ENCODE results near the gene ANKS1A.
"Not testable (repeated sequence)": the region's sequence is repeated elsewhere in the genome, so short reads cannot be mapped to it uniquely, and the experiment has no call there.

Gene ANKS1A

GRCh38 chr6:34985236-34985635 is 96.2 kb downstream of the ANKS1A start:
- in situ Hi-C loops (cut with MboI; ENCODE audit: low sequenced_read_pairs) = loop anchor here (5.0 to 25.0 kb wide), 2 partner anchors 147 to 252 kb away; no protein-coding TSS in a partner anchor

DNA sequence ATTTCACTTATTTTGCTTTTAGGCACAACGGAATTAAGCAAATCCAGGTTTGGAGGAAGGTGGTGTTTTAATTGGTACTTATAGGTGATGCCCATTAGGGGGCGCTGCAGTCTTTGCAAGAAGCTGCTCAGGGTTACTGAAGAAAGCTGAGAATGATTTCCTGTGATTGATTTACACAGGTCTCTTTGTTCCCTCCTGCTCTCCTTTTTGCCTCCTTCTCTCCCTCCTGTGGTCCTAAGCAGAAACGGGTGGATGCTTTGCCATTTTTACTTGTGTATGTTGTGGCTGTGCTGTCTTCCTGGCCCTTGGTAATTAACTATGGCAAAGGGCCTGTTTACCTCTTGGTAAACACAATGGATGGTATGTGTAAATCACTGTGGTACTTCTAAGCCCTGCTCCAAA is 97.8 kb downstream of the ANKS1A start:
- in situ Hi-C loops (cut with MboI; ENCODE audit: low sequenced_read_pairs) = loop anchor here (5.0 to 25.0 kb wide), 2 partner anchors 145 to 250 kb away; no protein-coding TSS in a partner anchor

DNA sequence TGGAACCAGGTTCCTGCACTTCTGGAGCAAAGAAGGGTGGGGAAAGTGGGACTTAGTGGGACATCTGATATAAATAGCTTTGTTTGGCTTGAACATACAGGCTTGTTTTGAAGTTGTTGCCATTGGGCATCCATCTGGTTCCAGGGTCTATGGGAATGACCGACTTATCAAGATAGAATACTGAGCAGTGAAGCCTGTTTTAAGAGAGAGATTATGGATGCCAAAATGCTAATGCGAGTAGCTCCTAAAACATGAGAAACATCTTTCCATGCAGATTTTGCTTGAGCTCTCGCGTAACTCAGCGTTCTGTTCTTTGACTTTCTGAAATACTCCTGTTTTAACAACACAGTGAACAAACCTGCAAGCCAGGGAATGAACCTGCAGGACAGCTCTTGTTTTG is 98.5 kb downstream of the ANKS1A start:
- in situ Hi-C loops (cut with MboI; ENCODE audit: low sequenced_read_pairs) = loop anchor here (5.0 to 25.0 kb wide), 2 partner anchors 145 to 250 kb away; no protein-coding TSS in a partner anchor

- in situ Hi-C loops (cut with MboI; ENCODE audit: low sequenced_read_pairs) = loop anchor here (25.0 kb wide), 1 partner anchor 246 kb away; no protein-coding TSS in a partner anchor
These were observed 102.0 kb downstream of the ANKS1A start for GRCh38 chr6:34990971-34991560.

- in situ Hi-C loops (cut with MboI; ENCODE audit: low sequenced_read_pairs) = loop anchor here (25.0 kb wide), 1 partner anchor 245 kb away; no protein-coding TSS in a partner anchor
These were observed 103.3 kb downstream of the ANKS1A start for GRCh38 chr6:34992376-34992775.

- in situ Hi-C loops (cut with MboI; ENCODE audit: low sequenced_read_pairs) = loop anchor here (25.0 kb wide), 1 partner anchor 244 kb away; no protein-coding TSS in a partner anchor
These were observed 104.2 kb downstream of the ANKS1A start for GRCh38 chr6:34993213-34993612.

DNA sequence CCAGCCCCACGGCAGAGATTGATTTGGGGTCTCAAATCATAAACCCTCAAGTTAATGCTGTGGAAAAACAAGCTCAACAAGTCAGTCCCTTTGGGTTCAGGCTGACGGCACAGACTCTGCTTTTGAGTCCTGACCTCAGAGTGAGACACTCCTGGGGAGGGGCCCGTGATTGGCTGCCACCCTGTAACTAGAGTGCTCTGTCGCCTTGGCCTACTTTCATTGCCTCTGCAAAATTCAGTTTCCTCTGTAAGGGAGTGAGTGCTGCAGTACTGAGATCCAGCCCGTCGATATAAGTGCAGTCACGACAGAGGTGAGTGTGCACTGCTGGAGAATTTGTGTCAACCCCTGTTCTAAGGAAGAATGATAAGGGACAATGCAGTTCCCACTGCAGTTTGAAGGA is 105.6 kb downstream of the ANKS1A start:
- in situ Hi-C loops (cut with MboI; ENCODE audit: low sequenced_read_pairs) = loop anchor here (25.0 kb wide), 1 partner anchor 243 kb away; no protein-coding TSS in a partner anchor

DNA sequence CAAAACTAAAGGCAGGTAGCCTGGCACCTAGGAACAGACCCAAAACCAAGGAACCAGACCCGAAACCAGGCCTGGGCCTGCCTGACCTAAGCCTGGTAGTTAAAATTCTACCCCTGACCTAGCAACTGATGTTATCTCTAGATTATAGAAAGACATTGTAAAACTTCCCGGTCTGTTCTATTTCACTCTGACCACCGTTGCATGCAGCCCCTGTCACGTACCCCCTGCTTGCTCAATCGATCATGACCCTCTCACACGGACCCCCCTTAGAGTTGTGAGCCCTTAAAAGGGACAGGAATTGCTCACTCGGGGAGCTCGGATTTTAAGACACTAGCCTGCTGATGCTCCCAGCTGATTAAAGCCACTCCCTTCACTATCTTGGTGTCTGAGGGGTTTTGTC is 109.4 kb downstream of the ANKS1A start:
- in situ Hi-C loops (cut with MboI; ENCODE audit: low sequenced_read_pairs) = loop anchor here (25.0 kb wide), 1 partner anchor 239 kb away; no protein-coding TSS in a partner anchor

DNA sequence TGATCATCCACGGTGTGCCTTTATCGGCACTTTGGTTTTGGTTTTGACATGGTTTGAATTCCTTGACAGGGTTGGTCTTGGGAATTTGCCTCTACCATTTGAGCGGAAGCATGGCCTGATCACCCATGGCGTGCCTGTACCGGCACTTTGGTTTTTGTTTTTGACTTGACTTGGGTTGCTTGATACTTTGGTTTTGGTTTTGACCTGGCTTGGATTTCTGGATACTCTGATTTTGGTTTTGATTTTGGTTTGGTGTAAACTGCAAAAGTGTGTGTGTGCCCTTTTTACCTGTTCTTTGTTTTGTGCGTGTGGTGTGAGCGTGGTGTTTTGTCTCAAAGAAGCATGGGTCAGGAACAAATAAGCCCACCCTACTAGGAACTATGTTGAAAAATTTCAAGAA is 110.1 kb downstream of the ANKS1A start:
- in situ Hi-C loops (cut with MboI; ENCODE audit: low sequenced_read_pairs) = loop anchor here (25.0 kb wide), 1 partner anchor 238 kb away; no protein-coding TSS in a partner anchor

- in situ Hi-C loops (cut with MboI; ENCODE audit: low sequenced_read_pairs) = loop anchor here (25.0 kb wide), 1 partner anchor 237 kb away; no protein-coding TSS in a partner anchor
These were observed 110.9 kb downstream of the ANKS1A start for GRCh38 chr6:34999962-35000361.

DNA sequence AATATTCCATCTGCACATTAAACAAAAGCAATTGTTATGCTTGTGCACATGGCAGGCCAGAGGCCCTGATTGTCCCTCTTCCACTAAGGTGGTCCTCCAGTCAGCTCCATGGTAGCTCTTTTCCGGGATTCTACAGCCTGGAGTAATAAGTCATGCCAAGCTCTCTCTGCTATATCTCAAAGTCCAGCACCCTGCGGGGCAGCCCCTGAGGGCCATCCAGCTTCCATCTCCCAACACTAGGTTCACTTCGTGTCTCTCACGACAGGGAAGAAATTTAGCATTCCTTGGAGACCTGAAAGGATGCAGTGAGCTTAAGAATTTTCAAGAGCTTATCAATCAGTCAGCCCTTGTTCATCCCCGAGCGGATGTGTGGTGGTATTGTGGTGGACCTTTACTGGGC is 112.3 kb downstream of the ANKS1A start:
- in situ Hi-C loops (cut with MboI; ENCODE audit: low sequenced_read_pairs) = not testable (repeated sequence)

- in situ Hi-C loops (cut with MboI; ENCODE audit: low sequenced_read_pairs) = not testable (repeated sequence)
These were observed 115.0 kb downstream of the ANKS1A start for GRCh38 chr6:35003886-35004530.

DNA sequence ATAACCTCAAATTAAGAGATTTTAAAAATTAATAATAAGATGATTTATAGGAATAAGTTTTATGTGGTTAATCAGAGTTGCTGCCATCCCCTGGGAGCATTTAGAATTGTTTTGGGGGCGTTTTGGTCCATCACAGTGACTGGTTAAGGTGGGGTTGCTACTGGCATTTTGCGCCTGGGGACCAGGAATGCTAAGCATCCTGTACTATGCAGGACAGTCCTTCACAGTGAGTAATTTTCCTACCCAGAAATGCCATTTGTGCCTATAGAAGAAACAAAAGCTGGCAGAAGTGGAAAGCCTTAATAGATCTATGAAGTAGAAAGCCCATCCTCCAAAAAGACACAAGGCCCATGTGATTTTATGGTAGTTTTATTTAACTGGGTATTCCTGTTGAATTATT is 118.0 kb downstream of the ANKS1A start:
- in situ Hi-C loops (cut with MboI; ENCODE audit: low sequenced_read_pairs) = no loop called here

- in situ Hi-C loops (cut with MboI; ENCODE audit: low sequenced_read_pairs) = no loop called here
These were observed 119.8 kb downstream of the ANKS1A start for GRCh38 chr6:35008858-35009257.

GRCh38 chr6:35011096-35012041 is 122.3 kb downstream of the ANKS1A start:
- in situ Hi-C loops (cut with MboI; ENCODE audit: low sequenced_read_pairs) = no loop called here

DNA sequence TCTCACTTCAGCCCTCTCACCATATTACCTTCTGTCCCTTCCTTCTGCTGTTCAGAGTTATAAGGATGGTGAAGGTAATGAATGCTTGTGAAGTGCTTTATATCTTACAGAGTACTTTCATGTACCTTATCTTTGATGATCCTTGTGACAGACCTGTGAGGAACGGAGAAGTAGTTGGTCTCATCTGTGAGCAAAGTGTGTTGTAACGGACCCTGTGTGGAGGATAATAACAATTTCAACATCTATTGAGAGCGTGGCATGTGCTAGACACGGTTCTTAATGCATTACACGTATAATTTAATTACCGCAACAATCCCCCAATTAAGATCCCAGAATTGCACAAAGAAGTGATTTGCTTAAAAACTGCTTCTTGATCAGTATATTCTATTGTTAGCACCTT is 124.6 kb downstream of the ANKS1A start:
- in situ Hi-C loops (cut with MboI; ENCODE audit: low sequenced_read_pairs) = no loop called here

DNA sequence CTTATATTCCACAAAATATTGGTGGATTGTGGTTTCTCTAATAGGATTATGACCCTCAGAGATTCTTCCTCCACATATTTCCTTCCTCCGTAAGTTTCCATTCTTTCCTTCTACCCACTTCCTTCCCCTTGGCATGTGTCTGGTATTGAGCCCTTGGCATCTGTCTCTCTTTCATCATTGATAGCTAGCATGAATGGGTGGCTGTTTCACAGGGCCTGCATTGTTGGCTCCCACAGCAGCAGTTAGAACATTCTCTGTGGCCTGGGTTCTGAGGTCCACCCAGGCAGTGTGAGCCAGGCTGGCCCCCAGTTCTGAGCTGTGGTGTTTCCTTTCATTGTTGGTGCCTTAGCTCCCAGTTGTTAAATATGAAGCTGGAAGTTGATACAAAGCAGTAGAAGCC is 125.3 kb downstream of the ANKS1A start:
- in situ Hi-C loops (cut with MboI; ENCODE audit: low sequenced_read_pairs) = no loop called here

- in situ Hi-C loops (cut with MboI; ENCODE audit: low sequenced_read_pairs) = no loop called here
These were observed 125.7 kb downstream of the ANKS1A start for GRCh38 chr6:35014786-35015185.

DNA sequence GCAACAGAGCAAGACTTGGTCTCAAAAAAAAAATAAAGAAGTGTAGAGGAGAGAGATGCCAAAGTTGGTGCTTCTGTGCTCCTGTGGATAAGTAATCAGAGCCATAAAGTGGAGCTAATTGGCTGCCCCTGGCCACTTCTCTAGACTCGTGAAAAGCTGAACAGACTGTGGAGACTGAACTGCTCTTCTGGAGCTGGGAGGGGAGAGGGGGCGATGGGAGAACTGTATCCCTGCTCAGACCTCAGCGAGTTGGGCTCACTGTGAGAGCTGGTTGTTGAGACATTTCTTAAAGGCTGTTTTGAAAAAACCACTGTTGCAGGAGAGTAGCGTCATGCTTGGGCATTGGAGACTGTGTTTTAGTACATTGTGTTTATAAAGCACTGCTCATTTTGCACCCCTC is 126.4 kb downstream of the ANKS1A start:
- in situ Hi-C loops (cut with MboI; ENCODE audit: low sequenced_read_pairs) = no loop called here

DNA sequence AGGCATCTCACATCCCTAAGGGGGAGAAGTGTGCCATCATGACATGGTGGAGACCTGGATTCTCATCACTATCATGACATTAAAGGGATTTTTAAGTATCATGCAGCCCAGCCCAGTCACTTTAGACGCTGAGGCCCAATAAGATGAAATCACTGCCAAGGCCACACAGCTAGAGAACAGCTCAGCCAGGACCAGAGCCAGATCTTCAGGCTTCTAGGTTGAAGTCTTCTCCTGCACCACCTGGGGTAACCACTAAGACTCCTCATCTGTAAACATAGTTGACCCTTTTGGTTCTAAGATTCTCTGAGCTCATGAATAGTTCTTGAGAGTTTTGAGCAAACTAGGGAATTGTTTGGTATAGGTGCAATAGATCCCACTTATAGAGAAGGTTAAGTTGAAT is 126.9 kb downstream of the ANKS1A start:
- in situ Hi-C loops (cut with MboI; ENCODE audit: low sequenced_read_pairs) = no loop called here
